Uterus (tissue), 2 donors: ENCODE results near the gene PKMYT1.

Source experiments
- CTCF ChIP-seq, 4 experiments: fragments of 200-600 bp in 2 of 4; fragments of 450-650 bp in 2 of 4; sonication (generic) in 2 of 4; IDR thresholded peaks; one replicate each; pipeline ENCODE4 v1.5.1; 2016 to 2019; ENCODE audit warnings: antibody characterized with exemption in 4 of 4, mild to moderate bottlenecking in 2 of 4, moderate library complexity in 1 of 4
- POLR2A ChIP-seq, 2 donors: fragments of 450-650 bp; IDR thresholded peaks; one replicate each; pipeline ENCODE4 v1.6.1; 2016; ENCODE audit warnings: antibody characterized with exemption in 2 of 2, mild to moderate bottlenecking in 1 of 2, moderate library complexity in 1 of 2

GRCh38 chr16:2967721-2968161 lies 12.5 kb downstream of the PKMYT1 start:
- no peak for TF ChIP-seq POLR2A (IDR thresholded peaks at IDR 0.05)
- TF ChIP-seq CTCF (IDR thresholded peaks at IDR 0.05) = no peak
